Lower leg skin (tissue), 4 donors: ENCODE results near the gene NCOA1. TPM values are rescaled to one million over a fixed set of nuclear protein-coding genes. Genes with fewer than 3 reads are reported as not detected.

Experiments used
- DNase-seq, 2 donors: peaks; one replicate each; pipeline ENCODE4 v3.0.0-alpha.2; 2019; ENCODE audit warnings: low spot score in 2 of 2
- H3K4me3 ChIP-seq: fragments of 200-600 bp; sonication (generic); 2 replicates; pipeline ENCODE4 v1.5.1; 2017; ENCODE audit warnings: mild to moderate bottlenecking, low read depth; ENCODE audit not compliant: poor library complexity, severe bottlenecking
- POLR2A ChIP-seq, 2 donors: fragments of 450-650 bp; IDR thresholded peaks; one replicate each; pipeline ENCODE4 v1.6.1; 2016 to 2017; ENCODE audit warnings: antibody characterized with exemption in 2 of 2, mild to moderate bottlenecking in 1 of 2, moderate library complexity in 1 of 2
- WGBS, 2 donors: methylation state at CpG; one replicate each; pipeline ENCODE4 v1.1.5; 2018; 5-methylcytosine and 5-hydroxymethylcytosine counted together
- intact Hi-C: fragments of 100-400 bp; cut with DNase I; formaldehyde crosslinking; loops from one replicate; pipeline ENCODE4 v1.15.0; 2023; ENCODE audit warnings: low total_unique reads
- total RNA-seq, 4 donors: library from RNA; depleted of rRNA; stranded (reverse); fragments of >200 nt; gene quantifications; one replicate each; pipeline ENCODE4 v1.1.0, GENCODE V29; 2016
- TF ChIP-seq, protein P1 (sequence below), 3 donors: fragments of 450-650 bp; IDR thresholded peaks; one replicate each; pipeline ENCODE4 v1.5.1; 2016; ENCODE audit warnings: antibody characterized with exemption in 3 of 3, mild to moderate bottlenecking in 3 of 3, moderate library complexity in 2 of 3

NCOA1 gene
- total RNA-seq, 4 donors from 2014 or later, result 37.9 to 50.1 (median 45.0) TPM

DNA sequence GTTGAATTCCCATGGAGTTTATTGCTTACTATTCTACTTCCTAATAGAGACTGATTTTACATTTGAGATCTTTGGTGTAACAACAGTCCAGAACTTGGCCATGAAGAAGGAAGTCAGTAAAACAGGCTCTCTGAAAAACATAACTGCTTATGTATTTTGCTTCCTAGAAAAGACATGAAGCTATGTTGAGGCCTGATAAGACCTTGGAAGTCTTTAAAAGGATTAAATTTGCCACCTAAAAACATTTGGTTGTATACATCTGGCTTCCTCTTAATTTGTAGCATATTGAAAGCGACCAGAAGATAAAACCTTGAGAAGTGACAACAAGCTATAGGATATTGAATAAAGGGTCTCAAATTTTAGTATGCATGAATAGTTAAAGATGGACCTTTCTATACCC is 265.7 kb downstream of the NCOA1 start:
- WGBS, 2 donors, result 82 to 98% methylated on average over 1 of the region's 1 CpG
- DNase-seq, result no peak
- intact Hi-C loops, result no loop called here
- TF ChIP-seq POLR2A (IDR thresholded peaks at IDR 0.05), result no peak
- TF ChIP-seq, protein P1, sequence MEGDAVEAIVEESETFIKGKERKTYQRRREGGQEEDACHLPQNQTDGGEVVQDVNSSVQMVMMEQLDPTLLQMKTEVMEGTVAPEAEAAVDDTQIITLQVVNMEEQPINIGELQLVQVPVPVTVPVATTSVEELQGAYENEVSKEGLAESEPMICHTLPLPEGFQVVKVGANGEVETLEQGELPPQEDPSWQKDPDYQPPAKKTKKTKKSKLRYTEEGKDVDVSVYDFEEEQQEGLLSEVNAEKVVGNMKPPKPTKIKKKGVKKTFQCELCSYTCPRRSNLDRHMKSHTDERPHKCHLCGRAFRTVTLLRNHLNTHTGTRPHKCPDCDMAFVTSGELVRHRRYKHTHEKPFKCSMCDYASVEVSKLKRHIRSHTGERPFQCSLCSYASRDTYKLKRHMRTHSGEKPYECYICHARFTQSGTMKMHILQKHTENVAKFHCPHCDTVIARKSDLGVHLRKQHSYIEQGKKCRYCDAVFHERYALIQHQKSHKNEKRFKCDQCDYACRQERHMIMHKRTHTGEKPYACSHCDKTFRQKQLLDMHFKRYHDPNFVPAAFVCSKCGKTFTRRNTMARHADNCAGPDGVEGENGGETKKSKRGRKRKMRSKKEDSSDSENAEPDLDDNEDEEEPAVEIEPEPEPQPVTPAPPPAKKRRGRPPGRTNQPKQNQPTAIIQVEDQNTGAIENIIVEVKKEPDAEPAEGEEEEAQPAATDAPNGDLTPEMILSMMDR (IDR thresholded peaks at IDR 0.05), result no peak
- H3K4me3 ChIP-seq, result no peak overlapping the region

GRCh38 chr2:24761866-24762265 is 270.8 kb downstream of the NCOA1 start:
- intact Hi-C loops, result no loop called here
- 85 to 91% methylated on average over 5 of the region's 5 CpGs for WGBS, 2 donors
- no peak for DNase-seq
- TF ChIP-seq, protein P1 (IDR thresholded peaks at IDR 0.05), result no peak
- no peak for TF ChIP-seq POLR2A (IDR thresholded peaks at IDR 0.05)
- no peak overlapping the region for H3K4me3 ChIP-seq

DNA sequence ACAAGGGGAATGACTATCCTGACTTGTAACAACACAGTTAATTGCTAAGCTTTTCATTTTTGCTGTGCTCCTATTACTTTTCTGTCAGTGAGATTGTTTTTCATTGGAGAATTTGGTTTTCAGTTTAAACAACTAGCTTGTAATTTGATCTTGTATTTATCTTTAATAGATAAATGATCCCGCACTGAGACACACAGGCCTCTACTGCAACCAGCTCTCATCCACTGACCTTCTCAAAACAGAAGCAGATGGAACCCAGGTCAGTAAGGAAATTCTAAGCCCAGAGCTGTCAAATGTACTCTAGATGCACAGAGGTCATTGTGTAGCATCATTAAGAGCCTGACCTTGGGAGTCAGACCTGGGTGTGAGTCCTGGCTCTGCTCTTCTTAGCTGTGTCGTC is 271.5 kb downstream of the NCOA1 start:
- TF ChIP-seq POLR2A (IDR thresholded peaks at IDR 0.05), result no peak
- TF ChIP-seq, protein P1 (IDR thresholded peaks at IDR 0.05), result no peak
- 93 to 94% methylated on average over 2 of the region's 2 CpGs for WGBS, 2 donors
- no peak for DNase-seq
- no peak overlapping the region for H3K4me3 ChIP-seq
- intact Hi-C loops, result no loop called here

DNA sequence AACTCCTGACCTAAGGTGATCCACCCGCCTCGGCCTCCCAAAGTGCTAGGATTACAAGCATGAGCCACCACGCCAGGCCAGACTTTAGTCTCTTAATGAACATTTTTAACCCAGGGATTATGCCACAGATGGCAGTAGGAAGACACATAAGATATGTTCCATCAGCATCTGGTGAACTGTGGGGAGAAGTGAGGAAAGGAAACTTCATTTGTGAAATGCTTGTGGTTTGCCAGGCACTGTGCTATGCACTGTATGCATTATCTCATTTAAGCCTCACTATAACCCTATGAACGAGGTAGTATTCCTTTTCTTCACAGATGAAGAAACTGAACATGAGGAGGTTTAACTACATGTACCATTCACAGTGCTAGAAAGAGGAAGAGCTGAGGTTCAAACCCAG is 272.8 kb downstream of the NCOA1 start:
- TF ChIP-seq POLR2A (IDR thresholded peaks at IDR 0.05), result no peak
- TF ChIP-seq, protein P1 (IDR thresholded peaks at IDR 0.05), result no peak
- 91 to 93% methylated on average over 4 of the region's 4 CpGs for WGBS, 2 donors
- intact Hi-C loops, result no loop called here
- H3K4me3 ChIP-seq, result no peak overlapping the region
- DNase-seq, result no peak

DNA sequence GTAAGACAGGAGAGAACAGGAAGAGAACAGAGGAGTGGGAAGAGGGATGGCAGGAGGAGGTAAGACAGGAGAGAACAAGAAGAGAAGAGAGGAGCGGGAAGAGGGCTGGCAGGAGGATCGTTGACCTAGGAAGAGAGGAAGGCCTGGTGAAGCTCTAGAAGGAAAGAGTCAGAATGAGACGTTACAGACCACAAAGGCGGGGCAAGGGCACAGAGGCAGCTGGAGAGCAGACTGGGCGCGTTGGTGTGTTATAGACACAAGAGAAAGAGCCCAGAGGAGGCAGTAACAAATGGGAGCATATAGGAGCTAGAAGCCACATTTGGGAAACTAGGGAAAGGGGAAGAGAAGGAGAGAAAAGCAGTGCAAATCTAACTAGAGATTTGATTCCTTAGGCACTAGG is 275.6 kb downstream of the NCOA1 start:
- intact Hi-C loops, result no loop called here
- DNase-seq, result no peak
- H3K4me3 ChIP-seq, result no peak overlapping the region
- TF ChIP-seq POLR2A (IDR thresholded peaks at IDR 0.05), result no peak
- TF ChIP-seq, protein P1 (IDR thresholded peaks at IDR 0.05), result no peak
- WGBS, 2 donors, result 71 to 75% methylated on average over 6 of the region's 6 CpGs

- H3K4me3 ChIP-seq, result no peak overlapping the region
- intact Hi-C loops, result no loop called here
- WGBS, 2 donors, result 91 to 93% methylated on average over 5 of the region's 5 CpGs
- TF ChIP-seq, protein P1 (IDR thresholded peaks at IDR 0.05), result no peak
- no peak for TF ChIP-seq POLR2A (IDR thresholded peaks at IDR 0.05)
- DNase-seq, result no peak
These were observed 277.0 kb downstream of the NCOA1 start for GRCh38 chr2:24768013-24768412.
